Sigmoid colon (tissue), 4 donors: ENCODE data around the gene SLC34A1.

ENCODE experiments used
- POLR2A ChIP-seq, 2 donors: fragments of 450-650 bp; IDR thresholded peaks; one replicate each; pipeline ENCODE4 v1.6.1; 2016; ENCODE audit warnings: antibody characterized with exemption in 2 of 2, mild to moderate bottlenecking in 2 of 2, moderate library complexity in 2 of 2
- POLR2AphosphoS5 ChIP-seq, 4 donors: sonication (generic); formaldehyde crosslinking; IDR thresholded peaks; one replicate each; pipeline ENCODE4 v1.6.1; 2017; ENCODE audit warnings: antibody characterized with exemption in 4 of 4
- TF ChIP-seq, protein P1 (sequence below), 4 experiments: fragments of 450-650 bp in 3 of 4; fragments of 200-600 bp in 1 of 4; IDR thresholded peaks; one replicate each; pipeline ENCODE4 v1.5.1; 2016 to 2019; ENCODE audit warnings: antibody characterized with exemption in 4 of 4, mild to moderate bottlenecking in 3 of 4, moderate library complexity in 2 of 4

DNA sequence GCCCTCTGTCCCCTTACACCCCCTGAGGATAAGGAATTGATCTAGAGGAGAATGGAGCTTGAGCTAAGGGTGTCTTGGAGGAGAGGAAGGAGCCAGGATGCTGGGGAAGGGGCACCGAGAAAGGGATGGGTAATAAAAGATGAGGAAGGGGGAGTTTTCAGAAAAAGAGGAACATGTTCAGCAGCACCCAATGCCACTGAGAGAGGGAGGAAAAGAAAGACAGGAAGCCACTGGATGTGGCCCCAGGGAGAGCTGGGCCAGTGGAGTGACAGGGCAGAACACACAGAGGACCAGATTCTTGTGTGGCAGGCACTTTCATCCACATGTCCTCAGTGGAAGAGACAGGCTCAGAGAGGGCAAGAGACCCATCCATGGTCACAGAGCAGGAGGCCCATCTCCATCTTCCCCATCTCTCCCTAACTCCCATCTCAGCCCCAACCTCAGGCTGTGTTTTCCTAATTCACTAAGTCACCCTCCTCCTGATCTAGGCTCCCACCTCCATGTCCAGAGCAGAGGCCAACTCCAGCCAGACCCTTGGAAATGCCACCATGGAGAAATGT, 9.1 kb downstream of the SLC34A1 start:
- TF ChIP-seq, protein P1, sequence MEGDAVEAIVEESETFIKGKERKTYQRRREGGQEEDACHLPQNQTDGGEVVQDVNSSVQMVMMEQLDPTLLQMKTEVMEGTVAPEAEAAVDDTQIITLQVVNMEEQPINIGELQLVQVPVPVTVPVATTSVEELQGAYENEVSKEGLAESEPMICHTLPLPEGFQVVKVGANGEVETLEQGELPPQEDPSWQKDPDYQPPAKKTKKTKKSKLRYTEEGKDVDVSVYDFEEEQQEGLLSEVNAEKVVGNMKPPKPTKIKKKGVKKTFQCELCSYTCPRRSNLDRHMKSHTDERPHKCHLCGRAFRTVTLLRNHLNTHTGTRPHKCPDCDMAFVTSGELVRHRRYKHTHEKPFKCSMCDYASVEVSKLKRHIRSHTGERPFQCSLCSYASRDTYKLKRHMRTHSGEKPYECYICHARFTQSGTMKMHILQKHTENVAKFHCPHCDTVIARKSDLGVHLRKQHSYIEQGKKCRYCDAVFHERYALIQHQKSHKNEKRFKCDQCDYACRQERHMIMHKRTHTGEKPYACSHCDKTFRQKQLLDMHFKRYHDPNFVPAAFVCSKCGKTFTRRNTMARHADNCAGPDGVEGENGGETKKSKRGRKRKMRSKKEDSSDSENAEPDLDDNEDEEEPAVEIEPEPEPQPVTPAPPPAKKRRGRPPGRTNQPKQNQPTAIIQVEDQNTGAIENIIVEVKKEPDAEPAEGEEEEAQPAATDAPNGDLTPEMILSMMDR (IDR thresholded peaks at IDR 0.05), result no peak
- TF ChIP-seq POLR2A (IDR thresholded peaks at IDR 0.05), result no peak
- no peak for TF ChIP-seq POLR2AphosphoS5 (IDR thresholded peaks at IDR 0.05)
